ENCODE results near the gene CLCNKA.
A peak's percentile ranks its signal among the peaks of the same experiment; 100 is the strongest.

The CLCNKA gene

DNA sequence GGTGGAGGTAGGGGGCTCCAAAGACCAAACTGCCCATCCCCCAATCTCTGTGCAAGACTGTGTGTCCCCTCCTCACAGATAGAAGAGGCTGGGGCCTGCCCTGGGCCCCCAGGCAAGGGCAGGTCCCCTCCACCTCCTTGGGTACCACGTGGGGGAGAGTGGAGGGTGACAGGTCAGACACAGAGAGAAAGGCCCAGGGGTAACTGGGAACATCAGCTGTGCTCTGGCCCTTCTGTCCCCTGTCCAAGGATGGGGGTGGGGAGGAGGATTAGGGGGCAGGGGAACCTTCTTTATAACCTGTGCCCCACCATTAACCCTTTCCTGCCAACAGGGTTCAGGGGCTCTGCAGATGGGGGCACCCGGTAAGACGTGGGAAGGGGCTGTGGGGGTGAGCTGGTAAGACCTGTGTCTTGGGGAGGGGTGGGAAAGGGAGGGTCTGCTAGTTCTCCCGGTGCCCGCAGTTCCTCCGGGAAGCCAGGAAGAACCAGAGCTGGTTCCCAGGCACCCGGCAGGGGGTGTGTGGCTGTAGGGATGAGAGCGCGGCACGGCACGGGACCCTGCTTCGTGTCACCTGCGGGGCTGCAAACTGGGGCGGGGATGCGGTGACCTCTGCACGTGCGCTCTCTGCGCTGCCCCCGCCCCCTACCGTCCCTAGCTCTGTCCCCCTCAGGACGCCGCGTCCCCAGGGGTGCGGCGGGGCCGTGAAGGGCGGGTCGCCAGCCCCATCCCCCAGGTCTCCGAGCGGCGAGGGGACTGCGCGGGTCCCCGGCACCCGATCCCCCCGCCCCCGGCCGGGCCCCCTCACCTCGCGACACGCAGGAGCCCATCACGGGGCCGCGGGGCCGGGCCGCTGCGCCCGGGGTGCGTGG is 51.0 kb downstream of the CLCNKA start:
- TF ChIP-seq, protein P1, sequence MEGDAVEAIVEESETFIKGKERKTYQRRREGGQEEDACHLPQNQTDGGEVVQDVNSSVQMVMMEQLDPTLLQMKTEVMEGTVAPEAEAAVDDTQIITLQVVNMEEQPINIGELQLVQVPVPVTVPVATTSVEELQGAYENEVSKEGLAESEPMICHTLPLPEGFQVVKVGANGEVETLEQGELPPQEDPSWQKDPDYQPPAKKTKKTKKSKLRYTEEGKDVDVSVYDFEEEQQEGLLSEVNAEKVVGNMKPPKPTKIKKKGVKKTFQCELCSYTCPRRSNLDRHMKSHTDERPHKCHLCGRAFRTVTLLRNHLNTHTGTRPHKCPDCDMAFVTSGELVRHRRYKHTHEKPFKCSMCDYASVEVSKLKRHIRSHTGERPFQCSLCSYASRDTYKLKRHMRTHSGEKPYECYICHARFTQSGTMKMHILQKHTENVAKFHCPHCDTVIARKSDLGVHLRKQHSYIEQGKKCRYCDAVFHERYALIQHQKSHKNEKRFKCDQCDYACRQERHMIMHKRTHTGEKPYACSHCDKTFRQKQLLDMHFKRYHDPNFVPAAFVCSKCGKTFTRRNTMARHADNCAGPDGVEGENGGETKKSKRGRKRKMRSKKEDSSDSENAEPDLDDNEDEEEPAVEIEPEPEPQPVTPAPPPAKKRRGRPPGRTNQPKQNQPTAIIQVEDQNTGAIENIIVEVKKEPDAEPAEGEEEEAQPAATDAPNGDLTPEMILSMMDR (conservative IDR thresholded peaks at IDR 0.05): no peak
- no peak for TF ChIP-seq ZFX (IDR thresholded peaks at IDR 0.05)
- H3K27ac ChIP-seq: no peak overlapping the region; the same call in 1 of the 2 replicates

DNA sequence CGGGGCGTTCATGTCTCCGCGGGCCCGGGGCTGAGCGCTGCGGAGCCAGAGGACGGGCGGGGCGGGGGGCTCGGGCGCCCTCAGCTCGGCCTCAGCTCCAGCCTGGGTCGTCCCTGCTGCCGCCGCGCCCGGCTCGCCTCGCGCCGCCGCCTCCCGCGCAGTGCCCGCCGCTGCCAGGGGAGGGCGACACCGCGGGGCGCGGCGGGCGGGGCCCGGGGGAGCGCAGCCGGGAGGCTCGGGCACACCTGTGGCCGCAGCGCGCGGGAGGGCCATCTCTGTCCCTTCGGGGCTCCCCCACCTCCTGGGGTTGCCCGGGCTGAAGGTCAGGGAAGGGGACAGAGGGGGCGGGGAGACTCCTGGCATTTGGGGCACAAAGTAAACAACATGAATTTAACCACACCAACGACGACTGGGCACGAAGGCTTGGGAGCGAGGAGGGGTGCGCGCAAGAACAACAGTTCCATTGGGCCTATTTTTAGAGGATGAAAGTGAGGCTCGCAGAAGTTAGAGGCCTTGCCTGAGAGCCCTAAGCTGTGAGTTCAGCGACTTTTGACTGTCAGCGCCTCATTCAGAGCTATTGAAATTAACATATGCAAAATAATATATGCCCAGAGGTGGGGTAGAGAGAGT is 51.8 kb downstream of the CLCNKA start, which contains the start of gene FAM131C:
FAM131C (minus strand) TSS at position 162 of the 630 bp plus-strand sequence. CDS start 209 bp downstream, outside the sequence.
- TF ChIP-seq ZFX (IDR thresholded peaks at IDR 0.05): no peak
- TF ChIP-seq, protein P1 (conservative IDR thresholded peaks at IDR 0.05): peak; percentile 84
- H3K27ac ChIP-seq: no peak within 1 kb of the TSS; the same call in 1 of the 2 replicates

DNA sequence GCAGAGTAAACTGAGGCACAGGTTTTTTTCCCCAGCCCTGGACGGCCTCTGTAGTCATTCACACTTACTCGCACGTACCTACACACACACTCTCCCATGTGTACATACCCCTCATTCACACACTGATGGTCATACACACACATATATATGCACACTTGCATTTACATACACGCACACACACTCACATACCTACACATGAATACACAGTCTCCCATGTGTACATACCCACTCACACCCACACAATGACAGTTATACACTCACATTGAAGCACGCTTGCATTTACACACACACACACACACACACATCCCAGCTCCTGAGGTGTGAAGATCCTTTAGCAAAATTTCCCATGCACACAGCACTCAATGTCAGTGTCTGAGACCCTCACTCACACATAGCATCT is 52.4 kb downstream of the CLCNKA start:
- H3K27ac ChIP-seq: no peak overlapping the region
- TF ChIP-seq, protein P1 (conservative IDR thresholded peaks at IDR 0.05): no peak
- TF ChIP-seq ZFX (IDR thresholded peaks at IDR 0.05): no peak

DNA sequence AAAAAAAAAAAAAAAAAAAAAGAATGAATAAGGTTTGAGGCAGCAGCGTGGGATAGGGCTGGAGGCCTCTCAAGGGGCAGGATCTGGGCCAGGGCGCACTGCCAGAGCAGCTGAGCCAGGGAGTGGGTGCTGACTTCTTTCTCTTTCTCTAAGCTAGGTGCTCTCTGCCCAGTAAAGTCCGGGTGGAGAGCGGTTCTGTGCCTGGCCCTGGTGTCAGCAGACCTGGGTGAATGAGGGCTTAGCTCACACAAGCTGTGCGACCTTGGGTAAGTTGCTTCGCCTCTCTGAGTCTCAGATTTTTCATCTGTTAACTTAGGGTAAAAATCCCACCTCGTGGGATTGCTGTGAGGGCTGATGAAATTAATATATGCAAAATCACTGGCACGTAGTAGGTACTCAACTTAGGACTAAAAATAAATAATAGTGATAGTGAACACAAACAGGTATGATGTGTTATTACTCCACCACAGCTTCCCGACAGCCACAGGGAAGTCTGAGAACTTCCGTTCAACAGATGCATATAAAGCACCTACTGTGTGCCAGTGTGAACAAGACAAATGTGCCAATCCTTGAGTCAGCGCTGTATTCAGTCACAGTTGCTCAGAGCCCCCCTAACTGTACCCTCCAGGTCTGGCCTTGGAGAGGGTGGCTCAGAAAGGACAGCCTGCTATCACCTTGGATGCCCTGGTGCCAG is 53.6 kb downstream of the CLCNKA start:
- TF ChIP-seq ZFX (IDR thresholded peaks at IDR 0.05): no peak
- TF ChIP-seq, protein P1 (conservative IDR thresholded peaks at IDR 0.05): no peak
- H3K27ac ChIP-seq: no peak overlapping the region

DNA sequence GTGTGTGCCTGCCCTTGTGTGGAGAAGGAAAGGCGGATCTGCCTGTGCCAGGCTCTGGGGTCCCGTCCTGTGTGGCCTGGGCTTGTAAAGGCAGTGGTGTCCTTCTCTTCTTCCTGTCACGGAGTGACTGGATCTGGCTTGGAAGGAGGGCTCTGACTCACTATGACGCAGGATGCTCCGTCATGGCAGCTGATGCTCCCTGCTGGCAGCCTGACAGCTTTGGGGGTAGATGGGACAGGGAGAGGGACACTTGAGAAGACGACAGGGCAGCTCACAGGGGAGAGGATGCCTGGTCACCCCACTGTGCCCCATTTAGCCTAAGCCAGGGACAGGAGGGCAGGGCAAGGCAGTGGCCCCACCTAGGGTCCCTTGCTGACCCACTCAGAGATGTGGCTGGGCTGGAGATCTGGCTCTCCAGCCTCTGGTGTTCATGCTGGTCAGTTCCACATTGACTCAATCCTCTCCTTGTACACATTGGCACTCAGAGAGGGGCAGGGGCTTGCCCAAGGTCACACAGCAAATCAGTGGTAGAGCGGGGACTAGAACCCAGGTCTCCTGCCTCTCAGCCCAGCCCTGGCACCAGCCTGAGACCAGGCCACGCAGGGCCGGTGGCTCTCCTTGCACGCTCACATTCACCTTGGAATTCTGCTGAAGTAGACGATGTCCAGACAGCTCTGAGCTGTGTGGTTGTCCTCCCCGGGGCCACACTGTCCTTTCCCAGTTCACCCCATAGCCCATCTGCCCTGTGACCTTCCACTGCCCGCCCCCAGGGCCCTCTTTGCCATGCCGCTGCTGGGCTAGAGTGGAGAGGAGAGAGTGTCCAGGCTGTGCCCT is 54.4 kb downstream of the CLCNKA start:
- no peak overlapping the region for H3K27ac ChIP-seq
- no peak for TF ChIP-seq ZFX (IDR thresholded peaks at IDR 0.05)
- TF ChIP-seq, protein P1 (conservative IDR thresholded peaks at IDR 0.05): no peak

DNA sequence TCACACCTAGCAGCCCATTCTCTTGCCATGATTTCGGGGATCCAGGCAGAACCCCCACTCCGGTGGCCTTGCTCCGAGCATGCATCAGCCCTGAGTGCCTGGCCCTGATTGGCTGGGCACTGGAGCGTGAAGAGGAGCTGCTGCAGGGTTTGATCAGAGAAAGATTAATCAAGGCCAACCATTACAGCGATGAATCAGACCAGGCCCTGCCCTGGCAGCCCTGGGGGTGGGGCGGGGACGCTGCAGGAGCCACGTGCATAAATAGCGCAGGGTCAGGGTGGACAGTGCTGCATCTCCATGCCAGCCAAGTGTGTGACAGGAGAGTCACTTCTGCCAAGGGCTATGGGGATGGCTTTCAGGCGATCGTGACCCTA is 55.0 kb downstream of the CLCNKA start:
- H3K27ac ChIP-seq: no peak overlapping the region
- no peak for TF ChIP-seq ZFX (IDR thresholded peaks at IDR 0.05)
- TF ChIP-seq, protein P1 (conservative IDR thresholded peaks at IDR 0.05): no peak

All from C4-2B (cell line).